Fibroblast of the conjunctiva (primary cell): ENCODE results near the gene CELF5.
A peak's percentile ranks its signal among the peaks of the same experiment; 100 is the strongest.

Experiments used
- DNase-seq: peaks from one replicate; pipeline ENCODE4 v3.0.0-alpha.2; 2010; ENCODE audit warnings: low read depth

Gene CELF5

GRCh38 chr19:3243819-3244700 is 19.6 kb downstream of the CELF5 start:
- peak; percentile 9 for DNase-seq

- DNase-seq, result no peak
Observed at GRCh38 chr19:3245050-3245449, 20.6 kb downstream of the CELF5 start.

- no peak for DNase-seq
Observed at GRCh38 chr19:3248728-3249326, 24.4 kb downstream of the CELF5 start.

GRCh38 chr19:3249408-3249807 is 24.9 kb downstream of the CELF5 start:
- no peak for DNase-seq

GRCh38 chr19:3250675-3251074 is 26.2 kb downstream of the CELF5 start:
- no peak for DNase-seq

- DNase-seq, result no peak
Observed at GRCh38 chr19:3251229-3251628, 26.8 kb downstream of the CELF5 start.

GRCh38 chr19:3252650-3253049 is 28.2 kb downstream of the CELF5 start:
- no peak for DNase-seq

- DNase-seq, result no peak
Observed at GRCh38 chr19:3253270-3253669, 28.8 kb downstream of the CELF5 start.

GRCh38 chr19:3254520-3254919 is 30.1 kb downstream of the CELF5 start:
- no peak for DNase-seq

GRCh38 chr19:3257071-3257470 is 32.6 kb downstream of the CELF5 start:
- no peak for DNase-seq

GRCh38 chr19:3262362-3262761 is 37.9 kb downstream of the CELF5 start:
- no peak for DNase-seq

GRCh38 chr19:3263866-3264265 is 39.4 kb downstream of the CELF5 start:
- DNase-seq, result no peak

- DNase-seq, result no peak
Observed at GRCh38 chr19:3265432-3265831, 41.0 kb downstream of the CELF5 start.

- no peak for DNase-seq
Observed at GRCh38 chr19:3266092-3266693, 41.7 kb downstream of the CELF5 start.

- DNase-seq, result no peak
Observed at GRCh38 chr19:3266792-3267514, 42.5 kb downstream of the CELF5 start.

GRCh38 chr19:3268326-3268725 is 43.9 kb downstream of the CELF5 start:
- DNase-seq, result no peak

- DNase-seq, result no peak
Observed at GRCh38 chr19:3268763-3269162, 44.3 kb downstream of the CELF5 start.

GRCh38 chr19:3269916-3270671 is 45.6 kb downstream of the CELF5 start:
- DNase-seq, result no peak

GRCh38 chr19:3270902-3271301 is 46.4 kb downstream of the CELF5 start:
- no peak for DNase-seq

GRCh38 chr19:3272401-3272931 is 48.0 kb downstream of the CELF5 start:
- no peak for DNase-seq

- no peak for DNase-seq
Observed at GRCh38 chr19:3272952-3273351, 48.5 kb downstream of the CELF5 start.
